DMS114 treated with DMSO at 0.1 percent for 48 hours (cell line): ENCODE data around the gene PFKFB4.
"Not testable (repeated sequence)": the region's sequence is repeated elsewhere in the genome, so short reads cannot be mapped to it uniquely, and the experiment has no call there.

Experiments
- DNase-seq: peaks from one replicate; lab custom pipeline; 2025; ENCODE audit not compliant: unreplicated experiment; lab: John Stamatoyannopoulos, UW

Gene PFKFB4

GRCh38 chr3:48561045-48561736 is 4.6 kb upstream of the PFKFB4 start:
- DNase-seq, result no peak

- DNase-seq, result no peak
Observed at GRCh38 chr3:48560648-48561018, 4.0 kb upstream of the PFKFB4 start.

DNA sequence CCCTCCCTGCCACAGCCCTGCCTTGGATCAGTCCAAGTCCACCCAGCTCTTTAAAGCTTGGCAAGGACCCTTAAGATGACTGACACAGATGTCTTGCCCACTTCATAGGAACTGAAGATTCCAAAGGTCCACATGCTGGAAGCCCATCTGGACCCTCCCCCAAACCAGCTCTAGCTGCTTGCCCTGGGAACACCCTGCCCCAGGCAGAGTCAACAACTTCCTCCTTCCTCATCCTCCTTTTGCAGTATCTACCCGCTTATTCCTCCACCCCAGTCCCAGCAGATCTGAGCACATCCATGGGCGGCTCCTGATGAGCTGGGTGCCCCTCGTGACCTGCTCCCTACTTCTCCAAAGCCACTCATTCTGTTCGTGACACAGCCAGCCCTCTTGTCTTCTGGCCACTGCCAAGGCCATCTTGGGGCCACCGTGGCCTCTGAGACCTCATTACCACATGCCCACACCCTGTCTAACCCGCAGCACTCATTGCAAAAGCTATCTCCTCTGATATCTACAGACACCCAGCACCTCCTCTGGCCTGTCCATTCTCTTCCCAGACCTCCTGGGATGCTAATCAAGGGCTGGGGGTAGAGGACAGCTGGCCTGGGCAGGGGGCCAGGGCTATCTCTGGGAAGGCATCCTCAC is 2.0 kb upstream of the PFKFB4 start:
- DNase-seq, result no peak

- DNase-seq, result no peak
Observed at GRCh38 chr3:48555949-48556795, 431 bp downstream of the PFKFB4 start.

DNA sequence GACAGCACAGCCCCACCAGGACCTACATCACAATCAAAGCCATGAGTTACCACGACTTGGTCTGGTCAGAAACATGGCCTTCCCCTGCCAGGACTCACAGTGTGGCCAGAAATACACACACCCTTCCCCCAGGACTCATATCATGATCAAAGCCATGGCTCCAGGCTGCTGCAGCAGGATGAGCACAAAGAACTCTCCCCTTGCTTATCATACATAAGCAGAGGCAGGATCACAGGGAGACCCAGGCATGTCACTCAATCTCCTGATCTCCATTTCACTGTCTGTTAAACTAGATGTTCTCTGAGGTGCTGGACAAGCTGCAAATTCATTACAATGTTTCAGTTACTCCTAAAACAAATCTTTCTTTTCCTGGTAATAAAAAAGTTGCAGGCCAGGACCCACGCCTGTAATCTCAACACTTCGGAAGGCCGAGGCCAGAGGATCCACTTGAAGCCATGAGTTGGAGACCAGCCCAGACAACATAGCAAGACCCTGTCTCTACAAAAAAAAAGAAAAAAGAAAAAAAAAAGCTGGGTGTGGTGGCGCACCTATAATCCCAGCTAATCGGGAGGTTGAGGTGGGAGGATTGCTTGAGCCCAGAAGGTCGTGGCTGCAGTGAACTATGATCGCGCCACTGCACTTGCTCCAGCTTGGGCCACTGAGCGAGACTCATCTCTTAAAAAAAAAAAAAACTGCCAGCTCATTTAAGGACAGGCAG is 1.2 kb downstream of the PFKFB4 start:
- DNase-seq, result no peak

DNA sequence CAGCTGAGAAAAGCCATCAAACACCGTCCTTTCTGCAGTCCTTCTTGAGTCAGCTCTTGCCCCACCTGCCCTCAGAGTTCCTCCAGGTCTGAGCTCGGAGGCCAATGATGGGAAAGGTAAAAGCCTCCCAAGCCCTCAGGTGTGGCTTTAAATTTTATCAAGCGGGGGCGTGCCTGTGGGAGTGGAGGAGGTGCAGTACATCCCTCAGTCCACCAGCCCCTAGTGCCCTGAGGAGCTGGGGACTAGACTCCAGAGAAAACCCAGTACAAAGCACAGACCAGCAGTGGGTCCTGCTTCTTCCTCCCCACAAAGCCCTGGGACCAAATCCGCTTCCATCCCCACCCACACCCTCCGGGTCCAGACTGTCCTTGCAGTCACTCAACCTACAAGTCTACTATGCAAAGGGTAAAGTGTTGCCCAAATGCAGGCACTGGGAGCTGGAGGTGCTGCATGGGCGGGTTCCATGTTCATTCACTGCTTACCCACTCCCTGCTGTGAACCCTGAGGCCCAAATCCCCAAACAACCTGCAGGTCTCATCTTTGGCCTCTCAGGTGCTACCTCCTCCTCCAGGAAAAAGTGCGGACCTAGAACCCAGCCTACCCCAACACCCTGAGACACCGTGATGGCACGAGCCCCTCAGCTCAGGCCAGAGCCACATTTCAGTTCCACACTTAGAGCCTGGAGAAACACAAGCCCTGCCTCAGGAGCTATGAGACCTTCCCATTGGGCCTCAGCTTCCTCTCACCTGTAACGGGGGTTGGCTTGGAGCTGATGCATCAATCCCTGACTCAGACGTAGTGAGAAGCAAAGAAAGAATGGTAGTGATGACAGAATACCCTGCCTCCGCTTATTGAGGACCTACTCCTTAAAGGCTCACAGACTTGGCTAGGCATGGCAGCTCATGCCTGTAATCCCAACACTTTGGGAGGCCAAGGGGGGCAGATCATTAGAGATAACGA is 2.4 kb downstream of the PFKFB4 start:
- DNase-seq, result no peak

GRCh38 chr3:48553361-48553760 is 3.2 kb downstream of the PFKFB4 start:
- no peak for DNase-seq

- no peak for DNase-seq
Observed at GRCh38 chr3:48552111-48552951, 4.3 kb downstream of the PFKFB4 start.

DNA sequence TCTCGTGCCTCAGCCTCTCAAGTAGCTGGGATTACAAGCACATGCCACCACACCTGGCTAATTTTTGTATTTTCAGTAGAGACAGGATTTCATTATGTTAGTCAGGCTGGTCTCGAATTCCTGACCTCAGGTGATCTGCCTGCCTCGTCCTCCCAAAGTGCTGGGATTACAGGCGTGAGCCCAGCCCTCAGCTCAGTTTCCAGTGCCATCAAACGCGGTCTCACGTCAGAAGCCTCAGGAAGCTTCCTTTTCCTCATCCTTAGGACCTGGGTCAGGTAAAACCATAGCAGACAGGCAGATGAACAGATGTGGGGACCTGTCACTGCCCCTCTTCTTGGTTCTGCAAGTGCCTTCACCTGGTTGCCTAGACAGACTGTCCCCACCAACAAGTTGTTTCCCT is 5.0 kb downstream of the PFKFB4 start:
- not testable (repeated sequence) for DNase-seq

- DNase-seq, result peak; percentile 36
Observed at GRCh38 chr3:48548729-48549705, 7.6 kb downstream of the PFKFB4 start.

DNA sequence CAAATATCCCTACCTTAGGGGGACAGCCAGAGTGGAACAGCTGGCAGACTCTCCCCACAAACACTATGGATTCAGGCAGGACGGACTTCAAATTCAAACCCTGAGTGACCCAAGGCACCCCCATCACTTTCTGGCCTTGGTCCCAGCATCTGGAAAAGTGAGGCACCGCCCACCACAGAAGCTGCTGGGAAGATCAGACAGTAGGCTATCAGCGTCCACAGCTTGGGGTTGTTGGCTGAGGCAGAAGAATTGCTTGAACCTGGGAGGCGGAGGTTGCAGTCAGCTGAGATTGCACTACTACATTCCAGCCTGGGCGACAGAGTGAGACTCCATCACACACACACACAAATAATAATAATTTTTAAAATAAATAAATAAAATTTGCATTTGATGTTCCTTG is 8.5 kb downstream of the PFKFB4 start:
- DNase-seq, result no peak

DNA sequence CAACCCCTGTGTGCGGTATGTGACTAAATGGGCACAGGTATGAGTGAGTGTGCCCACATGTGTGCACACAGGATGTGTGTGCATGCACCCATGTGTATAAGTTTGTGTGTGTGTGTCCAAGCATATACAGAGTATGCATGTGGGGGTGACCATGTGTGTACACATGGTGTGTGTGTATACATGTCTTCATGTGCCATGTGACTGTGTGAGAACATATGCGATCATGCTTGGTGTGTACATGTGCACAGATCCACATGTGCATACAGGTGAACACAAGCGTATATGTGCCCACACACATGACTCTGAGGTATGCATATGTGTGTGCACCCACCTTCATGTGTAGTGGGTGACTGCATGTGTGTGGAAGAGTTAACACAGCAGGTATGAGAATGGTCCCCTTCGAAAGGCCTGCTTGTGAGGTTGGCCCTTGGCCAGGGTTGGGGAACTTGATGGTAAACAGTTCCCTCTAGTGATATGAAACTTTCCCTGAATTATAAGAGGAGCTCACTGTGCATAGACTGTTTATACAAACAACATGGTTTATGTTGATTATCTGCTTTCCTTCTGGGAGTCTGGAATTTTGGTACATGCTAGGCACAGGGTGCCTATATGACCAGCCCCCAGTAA is 10.3 kb downstream of the PFKFB4 start:
- no peak for DNase-seq

GRCh38 chr3:48544141-48544540 is 12.5 kb downstream of the PFKFB4 start:
- no peak for DNase-seq

- DNase-seq, result no peak
Observed at GRCh38 chr3:48543271-48543866, 13.2 kb downstream of the PFKFB4 start.

DNA sequence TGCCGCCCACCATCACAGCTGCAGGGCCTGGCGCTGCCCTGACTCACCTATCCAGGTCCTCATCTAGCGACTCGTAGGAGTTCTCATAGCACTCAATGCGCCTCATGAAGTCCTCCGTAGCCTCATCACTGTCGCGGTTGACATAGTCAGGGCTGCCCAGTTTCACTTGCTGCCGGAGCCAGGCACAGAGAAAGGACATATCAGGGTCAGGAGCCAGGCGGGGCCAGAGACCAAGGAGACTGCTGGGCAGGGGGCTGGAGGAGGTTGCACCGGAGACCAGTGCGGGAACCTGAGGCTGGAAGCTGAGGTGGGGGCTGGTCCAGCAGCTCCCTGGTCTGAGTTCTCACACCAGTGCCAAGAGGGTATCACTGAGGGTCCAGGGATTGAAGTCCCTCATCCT is 18.2 kb downstream of the PFKFB4 start:
- DNase-seq, result no peak

GRCh38 chr3:48536785-48537184 is 19.8 kb downstream of the PFKFB4 start:
- DNase-seq, result no peak

GRCh38 chr3:48536116-48536515 is 20.5 kb downstream of the PFKFB4 start:
- no peak for DNase-seq
